ENCODE data around the gene KAT6B. TPM values are rescaled to one million over a fixed set of nuclear protein-coding genes. Genes with fewer than 3 reads are reported as not detected.
A peak's percentile ranks its signal among the peaks of the same experiment; 100 is the strongest.

KAT6B gene
- total RNA-seq, 8 experiments from 2014 or later, result 13.2 to 52.3 (median 20.8) TPM

- 33 to 83% (median 69%) methylated on average over 1 to 2 of the region's 2 CpGs; no CpG with 5 or more reads in 3 of the 10 experiments for WGBS, 10 experiments
- H3K4me1 ChIP-seq (replicated peaks in 1 of 2), result peaks cover 22 to 39% of the 10 kb centered on the region in 2 donors
- no peak for ATAC-seq (replicated peaks in 6 of 8)
- H3K4me3 ChIP-seq, result no peak overlapping the region
- in situ Hi-C loops (cut with MboI; ENCODE audit: low pct_unique_long_range_greater_than_20kb in 2 of 9, low sequenced_read_pairs in 9 of 9, unreplicated experiment in 9 of 9), result loop anchor here in 4 of 9 experiments (25.0 kb wide), 1 partner anchor 813 kb away; no protein-coding TSS in a partner anchor
- H3K27ac ChIP-seq, result no peak overlapping the region
Observed at GRCh38 chr10:75074711-75075445, 248.5 kb downstream of the KAT6B start.

- in situ Hi-C loops (cut with MboI; ENCODE audit: low pct_unique_long_range_greater_than_20kb in 2 of 9, low sequenced_read_pairs in 9 of 9, unreplicated experiment in 9 of 9), result loop anchor here in 4 of 9 experiments (25.0 kb wide), 1 partner anchor 814 kb away; no protein-coding TSS in a partner anchor
- Histone ChIP-seq H3K4me3 (no peak overlapping the region), H3K4me1 (replicated peaks in 1 of 2) (peaks cover 15 to 28% of the 10 kb centered on the region in 2 donors), H3K27ac (no peak overlapping the region)
- ATAC-seq (replicated peaks in 6 of 8), result peak in 5 of 8 experiments; percentile 67 to 90 (median 79)
- 20 to 100% (median 53%) methylated on average over 1 to 4 of the region's 6 CpGs; no CpG with 5 or more reads in 3 of the 10 experiments for WGBS, 10 experiments
Observed at GRCh38 chr10:75076348-75076747, 249.9 kb downstream of the KAT6B start.

GRCh38 chr10:75079436-75080083 lies 253.2 kb downstream of the KAT6B start:
- WGBS, 10 experiments, result 31 to 100% (median 78%) methylated on average over 1 to 7 of the region's 9 CpGs; no CpG with 5 or more reads in 2 of the 10 experiments
- H3K4me3 ChIP-seq, result no peak overlapping the region
- no peak overlapping the region for H3K27ac ChIP-seq
- no peak for ATAC-seq (replicated peaks in 6 of 8)
- H3K4me1 ChIP-seq (replicated peaks in 1 of 2), result peaks cover 8 to 18% of the 10 kb centered on the region in 2 donors
- in situ Hi-C loops (cut with MboI; ENCODE audit: low pct_unique_long_range_greater_than_20kb in 2 of 9, low sequenced_read_pairs in 9 of 9, unreplicated experiment in 9 of 9), result loop anchor here in 4 of 9 experiments (25.0 kb wide), 1 partner anchor 817 kb away; no protein-coding TSS in a partner anchor

DNA sequence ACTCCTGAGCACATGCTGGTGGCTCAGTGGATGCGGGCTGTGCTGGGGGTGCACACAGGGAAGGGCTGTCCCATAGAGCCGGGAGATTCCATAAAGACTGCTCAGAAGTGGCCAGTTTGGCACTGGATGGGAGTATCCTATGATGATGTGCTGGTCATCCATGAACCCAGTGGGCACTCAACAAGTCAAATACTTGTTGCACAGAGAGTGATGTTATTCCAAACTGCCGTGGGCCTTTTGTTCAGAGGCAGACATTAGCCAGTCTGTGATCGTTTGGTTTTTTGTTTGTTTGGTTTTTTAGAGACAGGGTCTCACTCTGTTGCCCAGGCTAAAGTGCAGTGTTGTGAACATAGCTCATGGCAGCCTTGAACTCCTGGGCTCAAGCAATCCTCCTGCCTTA lies 254.2 kb downstream of the KAT6B start:
- in situ Hi-C loops (cut with MboI; ENCODE audit: low pct_unique_long_range_greater_than_20kb in 2 of 9, low sequenced_read_pairs in 9 of 9, unreplicated experiment in 9 of 9), result loop anchor here in 4 of 9 experiments (25.0 kb wide), 1 partner anchor 818 kb away; no protein-coding TSS in a partner anchor
- no peak for ATAC-seq (replicated peaks in 6 of 8)
- no peak overlapping the region for H3K27ac ChIP-seq
- H3K4me3 ChIP-seq, result no peak overlapping the region
- 60 to 100% (median 89%) methylated on average over 1 to 3 of the region's 4 CpGs; no CpG with 5 or more reads in 4 of the 10 experiments for WGBS, 10 experiments
- peaks cover 4 to 9% of the 10 kb centered on the region in 2 donors for H3K4me1 ChIP-seq (replicated peaks in 1 of 2)

- ATAC-seq (replicated peaks in 6 of 8), result no peak
Observed at GRCh38 chr10:75081379-75081778, 255.0 kb downstream of the KAT6B start.

More at GRCh38 chr10:75081379-75081778, 255.0 kb downstream of the KAT6B start:
- 67 to 100% (median 85%) methylated on average over 1 to 4 of the region's 5 CpGs; no CpG with 5 or more reads in 3 of the 10 experiments for WGBS, 10 experiments
- Histone ChIP-seq H3K27ac (no peak overlapping the region), H3K4me3 (no peak overlapping the region), H3K4me1 (replicated peaks in 1 of 2) (peaks cover 2 to 4% of the 10 kb centered on the region in 2 donors)
- in situ Hi-C loops (cut with MboI; ENCODE audit: low pct_unique_long_range_greater_than_20kb in 2 of 9, low sequenced_read_pairs in 9 of 9, unreplicated experiment in 9 of 9), result loop anchor here in 4 of 9 experiments (25.0 kb wide), 1 partner anchor 819 kb away; no protein-coding TSS in a partner anchor
